Ramos (cell line): ENCODE data around the gene LHFPL6.

Experiments
- in situ Hi-C: fragments of 300-500 bp; cut with MboI; formaldehyde crosslinking; loops from one replicate; pipeline ENCODE4 v1.14.3; 2022; ENCODE audit warnings: low sequenced_read_pairs; ENCODE audit not compliant: unreplicated experiment

The LHFPL6 gene

GRCh38 chr13:39422845-39423565, 180.0 kb downstream of the LHFPL6 start:
- in situ Hi-C loops, result loop anchor here (25.0 kb wide), 1 partner anchor 189 kb away; the partner anchor contains the start of gene LHFPL6

GRCh38 chr13:39419876-39420275, 183.1 kb downstream of the LHFPL6 start:
- in situ Hi-C loops, result loop anchor here (25.0 kb wide), 1 partner anchor 192 kb away; the partner anchor contains the start of gene LHFPL6

GRCh38 chr13:39419068-39419467, 183.9 kb downstream of the LHFPL6 start:
- in situ Hi-C loops, result loop anchor here (25.0 kb wide), 1 partner anchor 193 kb away; the partner anchor contains the start of gene LHFPL6

GRCh38 chr13:39418424-39418823, 184.6 kb downstream of the LHFPL6 start:
- in situ Hi-C loops, result loop anchor here (25.0 kb wide), 1 partner anchor 194 kb away; the partner anchor contains the start of gene LHFPL6

GRCh38 chr13:39417643-39418042, 185.3 kb downstream of the LHFPL6 start:
- in situ Hi-C loops, result loop anchor here (25.0 kb wide), 1 partner anchor 195 kb away; the partner anchor contains the start of gene LHFPL6

- in situ Hi-C loops, result loop anchor here (25.0 kb wide), 1 partner anchor 195 kb away; the partner anchor contains the start of gene LHFPL6
These were observed 185.9 kb downstream of the LHFPL6 start for GRCh38 chr13:39417131-39417530.

- in situ Hi-C loops, result loop anchor here (25.0 kb wide), 1 partner anchor 197 kb away; the partner anchor contains the start of gene LHFPL6
These were observed 187.8 kb downstream of the LHFPL6 start for GRCh38 chr13:39415008-39415802.

- in situ Hi-C loops, result loop anchor here (25.0 kb wide), 1 partner anchor 198 kb away; the partner anchor contains the start of gene LHFPL6
These were observed 188.7 kb downstream of the LHFPL6 start for GRCh38 chr13:39414339-39414738.

- in situ Hi-C loops, result loop anchor here (25.0 kb wide), 1 partner anchor 201 kb away; the partner anchor contains the start of gene LHFPL6
These were observed 191.5 kb downstream of the LHFPL6 start for GRCh38 chr13:39411511-39411910.

- in situ Hi-C loops, result loop anchor here (25.0 kb wide), 1 partner anchor 201 kb away; the partner anchor contains the start of gene LHFPL6
These were observed 192.0 kb downstream of the LHFPL6 start for GRCh38 chr13:39410964-39411363.

GRCh38 chr13:39410096-39410901, 192.7 kb downstream of the LHFPL6 start:
- in situ Hi-C loops, result loop anchor here (25.0 kb wide), 1 partner anchor 202 kb away; the partner anchor contains the start of gene LHFPL6

GRCh38 chr13:39408512-39408911, 194.5 kb downstream of the LHFPL6 start:
- in situ Hi-C loops, result loop anchor here (25.0 kb wide), 1 partner anchor 204 kb away; the partner anchor contains the start of gene LHFPL6

- in situ Hi-C loops, result loop anchor here (25.0 kb wide), 1 partner anchor 205 kb away; the partner anchor contains the start of gene LHFPL6
These were observed 195.2 kb downstream of the LHFPL6 start for GRCh38 chr13:39407786-39408185.

- in situ Hi-C loops, result loop anchor here (25.0 kb wide), 1 partner anchor 205 kb away; the partner anchor contains the start of gene LHFPL6
These were observed 195.9 kb downstream of the LHFPL6 start for GRCh38 chr13:39407138-39407537.

GRCh38 chr13:39406688-39407087, 196.3 kb downstream of the LHFPL6 start:
- in situ Hi-C loops, result loop anchor here (25.0 kb wide), 1 partner anchor 206 kb away; the partner anchor contains the start of gene LHFPL6

- in situ Hi-C loops, result loop anchor here (25.0 kb wide), 1 partner anchor 207 kb away; the partner anchor contains the start of gene LHFPL6
These were observed 197.3 kb downstream of the LHFPL6 start for GRCh38 chr13:39405596-39406205.

- in situ Hi-C loops, result loop anchor here (25.0 kb wide), 1 partner anchor 207 kb away; the partner anchor contains the start of gene LHFPL6
These were observed 197.9 kb downstream of the LHFPL6 start for GRCh38 chr13:39405107-39405506.

- in situ Hi-C loops, result loop anchor here (25.0 kb wide), 1 partner anchor 209 kb away; the partner anchor contains the start of gene LHFPL6
These were observed 199.9 kb downstream of the LHFPL6 start for GRCh38 chr13:39403106-39403505.
